GM12865 (cell line): ENCODE measurements around the gene PIK3C2G.

Experiments
- DNase-seq: peaks from one replicate; pipeline ENCODE4 v3.0.0; 2010; ENCODE audit warnings: low read depth
- H3K4me3 ChIP-seq: 2 replicates; pipeline ENCODE4 v1.5.1; 2011; ENCODE audit warnings: mild to moderate bottlenecking, low read depth, low read length, control low read depth
- CTCF ChIP-seq: IDR thresholded peaks from 2 replicates; pipeline ENCODE4 v1.5.1; 2011; ENCODE audit warnings: low read length, control low read depth, low read depth, inconsistent platforms; ENCODE audit not compliant: insufficient read depth; ENCODE audit errors: missing control alignments

The PIK3C2G gene

GRCh38 chr12:18375131-18375530 is 113.8 kb downstream of the PIK3C2G start:
- no peak overlapping the region for H3K4me3 ChIP-seq
- DNase-seq: no peak
- no peak for TF ChIP-seq CTCF

- TF ChIP-seq CTCF: no peak
- H3K4me3 ChIP-seq: no peak overlapping the region
- no peak for DNase-seq
Observed at GRCh38 chr12:18375583-18375982, 114.3 kb downstream of the PIK3C2G start.

- H3K4me3 ChIP-seq: no peak overlapping the region
- no peak for DNase-seq
- no peak for TF ChIP-seq CTCF
Observed at GRCh38 chr12:18382236-18382885, 121.0 kb downstream of the PIK3C2G start.

GRCh38 chr12:18383203-18383602 is 121.9 kb downstream of the PIK3C2G start:
- DNase-seq: no peak
- H3K4me3 ChIP-seq: no peak overlapping the region
- TF ChIP-seq CTCF: no peak

- no peak for TF ChIP-seq CTCF
- no peak overlapping the region for H3K4me3 ChIP-seq
- no peak for DNase-seq
Observed at GRCh38 chr12:18387706-18388105, 126.4 kb downstream of the PIK3C2G start.

GRCh38 chr12:18389820-18390219 is 128.5 kb downstream of the PIK3C2G start:
- TF ChIP-seq CTCF: no peak
- H3K4me3 ChIP-seq: no peak overlapping the region
- DNase-seq: no peak

GRCh38 chr12:18391151-18391550 is 129.8 kb downstream of the PIK3C2G start:
- no peak for TF ChIP-seq CTCF
- no peak for DNase-seq
- H3K4me3 ChIP-seq: no peak overlapping the region
